HG02588 (cell line): ENCODE data around the gene LUC7L.
"Not testable (repeated sequence)": the region's sequence is repeated elsewhere in the genome, so short reads cannot be mapped to it uniquely, and the experiment has no call there.

Source experiments
- ATAC-seq: cut with Tn5 transposase; IDR thresholded peaks from one replicate; pipeline ENCODE4 v1.9.1; 2021; ENCODE audit warnings: mild to moderate bottlenecking, moderate library complexity; ENCODE audit not compliant: unreplicated experiment

Gene LUC7L

DNA sequence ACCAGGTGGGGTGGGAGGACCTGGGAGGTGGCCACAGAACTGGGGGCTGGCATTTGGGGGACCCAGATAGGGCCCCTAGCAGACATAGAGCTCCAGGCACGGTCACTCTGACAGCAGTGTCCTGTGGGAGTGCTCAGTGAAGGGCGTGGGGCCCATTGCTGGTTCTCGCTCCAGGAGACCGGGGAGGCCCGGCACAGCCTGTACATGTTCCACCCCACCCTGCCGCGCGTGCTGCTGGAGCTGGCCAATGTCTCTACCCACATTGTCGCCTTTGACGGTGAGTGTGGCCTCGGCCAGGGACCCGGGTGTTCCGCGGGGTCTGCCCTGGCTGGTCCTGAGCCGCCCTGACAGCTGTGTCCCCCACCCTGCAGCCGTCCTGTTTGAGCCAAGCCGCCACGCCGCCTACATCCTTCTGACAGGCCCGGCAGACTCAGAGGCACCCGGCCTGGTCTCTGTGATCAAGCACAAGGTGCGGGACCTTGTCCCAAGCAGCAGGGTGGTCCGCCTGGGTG, 35.2 kb upstream of the LUC7L start:
- ATAC-seq: no peak

DNA sequence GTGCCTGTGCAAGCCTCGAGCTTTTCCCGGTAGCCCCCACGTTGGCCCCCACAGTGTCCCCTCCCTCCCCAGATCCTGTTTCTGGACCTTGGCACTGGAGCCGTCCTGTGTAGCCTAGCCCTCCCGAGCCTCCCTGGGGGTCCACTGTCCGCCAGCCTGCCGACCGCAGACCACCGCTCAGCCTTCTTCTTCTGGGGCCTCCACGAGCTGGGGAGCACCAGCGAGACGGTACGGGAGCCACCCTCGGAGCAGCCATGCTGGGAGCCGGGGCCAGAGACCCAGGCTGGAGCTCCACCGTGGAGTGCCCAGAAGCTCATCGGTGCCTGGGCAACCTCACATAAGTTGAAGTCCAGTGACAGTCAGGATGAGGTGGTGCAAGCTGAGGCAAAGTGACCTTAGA, 34.7 kb upstream of the LUC7L start:
- ATAC-seq: no peak

DNA sequence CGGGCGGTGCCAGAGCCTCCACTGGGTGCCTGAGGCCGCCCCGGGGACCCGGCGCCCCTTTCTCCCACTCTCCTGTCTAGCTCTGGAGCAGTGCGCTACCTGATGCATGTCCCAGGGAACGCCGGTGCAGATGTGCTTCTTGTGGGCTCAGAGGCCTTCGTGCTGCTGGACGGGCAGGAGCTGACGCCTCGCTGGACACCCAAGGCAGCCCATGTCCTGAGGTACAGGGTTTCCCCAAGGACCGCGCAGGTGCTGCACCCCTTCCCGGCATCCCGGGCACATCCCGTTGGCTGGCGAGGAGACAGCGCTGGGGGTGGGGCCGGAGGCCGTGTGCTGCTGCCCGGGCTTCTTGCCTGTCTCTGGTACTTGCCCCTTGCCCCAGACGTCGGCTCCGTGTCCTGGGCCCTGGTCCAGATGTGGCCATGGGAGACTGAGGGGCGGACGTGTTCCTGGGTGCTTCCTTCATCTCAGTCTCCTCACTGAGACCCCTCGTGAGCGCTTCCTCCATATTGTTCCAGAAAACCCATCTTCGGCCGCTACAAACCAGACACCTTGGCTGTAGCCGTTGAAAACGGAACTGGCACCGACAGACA, 34.0 kb upstream of the LUC7L start:
- ATAC-seq: no peak

DNA sequence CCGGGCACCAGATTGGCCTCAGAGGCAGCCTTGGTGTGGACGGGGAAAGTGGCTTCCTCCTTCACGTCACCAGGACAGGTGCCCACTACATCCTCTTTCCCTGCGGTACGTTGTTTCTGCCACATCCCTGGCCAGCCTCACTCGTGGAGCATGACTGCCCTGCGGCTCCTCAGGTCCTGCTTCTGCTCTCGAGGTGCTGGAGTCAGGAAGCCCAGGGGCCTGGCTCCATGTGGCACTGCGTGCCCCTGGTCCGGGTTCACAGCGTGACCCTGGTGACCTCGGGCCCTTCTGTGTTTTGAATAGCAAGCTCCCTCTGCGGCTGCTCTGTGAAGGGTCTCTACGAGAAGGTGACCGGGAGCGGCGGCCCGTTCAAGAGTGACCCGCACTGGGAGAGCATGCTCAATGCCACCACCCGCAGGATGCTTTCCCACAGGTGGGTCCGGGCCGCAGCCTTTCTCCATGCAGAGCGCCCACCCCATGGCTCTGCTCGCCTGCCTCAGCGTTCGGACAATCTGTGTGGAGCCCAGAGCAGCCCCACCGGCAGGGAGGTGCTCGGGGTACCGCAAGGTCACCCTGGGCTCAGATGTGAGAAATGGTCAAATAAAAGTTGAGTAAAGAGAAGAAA, 33.0 kb upstream of the LUC7L start:
- ATAC-seq: no peak

DNA sequence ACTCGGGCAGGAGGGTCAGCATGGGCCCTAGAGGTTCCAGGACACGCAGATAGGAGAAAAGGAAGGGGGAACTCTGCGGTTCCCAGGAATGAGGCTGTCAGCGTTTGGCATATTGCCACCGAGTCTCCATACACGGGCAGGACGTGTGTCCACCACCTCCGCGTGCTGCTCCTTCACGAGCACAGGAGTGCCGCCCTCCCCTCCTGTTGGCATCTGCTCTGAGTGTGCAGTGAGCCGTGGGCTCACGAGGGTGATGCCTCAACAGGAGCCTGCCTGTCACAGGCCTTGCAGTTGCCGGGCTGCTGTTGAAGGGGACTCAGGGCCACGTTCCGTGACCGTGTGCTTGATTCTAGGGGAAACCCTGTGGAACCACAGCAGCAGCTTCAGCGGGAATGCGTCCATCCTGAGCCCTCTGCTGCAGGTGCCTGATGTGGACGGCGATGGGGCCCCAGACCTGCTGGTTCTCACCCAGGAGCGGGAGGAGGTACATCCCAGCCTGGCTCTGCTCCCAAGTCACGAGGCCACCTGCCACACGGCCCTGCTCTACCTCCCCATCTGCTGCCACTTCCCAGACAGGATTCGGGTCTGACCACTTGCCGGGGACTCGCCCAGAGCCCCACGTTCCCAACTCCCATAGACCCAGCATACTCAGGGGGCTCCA, 31.9 kb upstream of the LUC7L start:
- no peak for ATAC-seq

DNA sequence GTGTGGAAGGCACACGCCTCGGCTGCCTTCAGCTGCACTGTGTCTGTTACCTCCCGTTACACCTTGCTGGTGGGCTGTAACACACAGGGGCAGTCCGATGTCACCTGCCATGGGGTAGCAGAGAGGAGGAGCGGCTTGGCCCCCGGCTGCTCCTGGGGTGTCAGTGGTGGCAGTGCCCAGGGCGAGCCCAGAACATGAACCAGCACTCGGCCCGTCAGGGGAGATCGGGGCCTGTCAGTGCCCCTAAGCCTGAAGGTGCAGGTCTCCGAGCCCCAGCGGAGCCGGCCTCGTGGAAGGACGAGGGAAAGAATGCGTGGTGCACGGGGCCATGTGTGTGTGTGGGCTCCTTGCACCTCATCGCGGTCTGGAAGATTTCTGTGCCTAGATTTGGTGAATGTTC, 31.1 kb upstream of the LUC7L start:
- no peak for ATAC-seq

DNA sequence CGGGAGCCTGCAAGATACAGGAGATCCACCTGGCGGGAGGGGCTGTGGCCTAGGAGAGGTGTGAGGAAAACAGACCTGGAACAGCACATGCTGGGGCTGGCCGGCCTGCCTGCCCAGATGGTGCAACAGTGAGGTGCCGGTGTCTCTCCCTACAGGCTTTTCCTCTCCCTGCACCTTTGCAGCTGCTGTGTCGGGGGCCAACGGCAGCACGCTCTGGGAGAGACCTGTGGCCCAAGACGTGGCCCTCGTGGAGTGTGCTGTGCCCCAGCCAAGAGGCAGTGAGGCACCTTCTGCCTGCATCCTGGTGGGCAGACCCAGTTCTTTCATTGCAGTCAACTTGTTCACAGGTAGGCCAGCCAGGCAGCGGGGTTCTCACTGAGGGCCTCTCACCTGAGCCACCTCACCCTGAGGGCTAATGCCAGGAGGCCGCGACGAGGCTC, 30.6 kb upstream of the LUC7L start:
- ATAC-seq: no peak

DNA sequence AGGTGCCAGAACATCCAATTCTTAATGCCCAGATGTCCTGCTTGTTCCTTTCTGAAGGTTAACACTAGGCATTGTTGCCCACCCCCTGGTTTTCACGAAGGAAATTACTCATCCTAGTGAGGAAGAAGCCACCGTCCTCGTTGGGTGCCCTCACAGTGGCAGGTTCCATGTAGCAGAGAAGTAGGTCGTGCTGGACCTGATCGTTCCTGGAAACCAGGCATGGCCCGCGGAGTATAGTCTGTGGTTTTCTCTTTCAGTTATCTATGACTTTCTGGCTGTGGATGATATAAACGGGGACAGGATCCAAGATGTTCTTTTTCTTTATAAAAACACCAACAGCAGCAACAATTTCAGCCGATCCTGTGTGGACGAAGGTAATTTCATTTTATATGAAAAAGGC, 30.0 kb upstream of the LUC7L start:
- no peak for ATAC-seq

DNA sequence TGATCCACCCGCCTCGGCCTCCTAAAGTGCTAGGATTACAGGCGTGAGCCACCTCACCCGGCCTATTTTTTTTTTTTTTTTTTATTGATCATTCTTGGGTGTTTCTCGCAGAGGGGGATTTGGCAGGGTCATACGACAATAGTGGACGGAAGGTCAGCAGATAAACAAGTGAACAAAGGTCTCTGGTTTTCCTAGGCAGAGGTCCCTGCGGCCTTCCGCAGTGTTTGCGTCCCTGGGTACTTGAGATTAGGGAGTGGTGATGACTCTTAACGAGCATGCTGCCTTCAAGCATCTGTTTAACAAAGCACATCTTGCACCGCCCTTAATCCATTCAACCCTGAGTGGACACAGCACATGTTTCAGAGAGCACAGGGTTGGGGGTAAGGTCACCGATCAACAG, 28.8 kb upstream of the LUC7L start:
- not testable (repeated sequence) for ATAC-seq

DNA sequence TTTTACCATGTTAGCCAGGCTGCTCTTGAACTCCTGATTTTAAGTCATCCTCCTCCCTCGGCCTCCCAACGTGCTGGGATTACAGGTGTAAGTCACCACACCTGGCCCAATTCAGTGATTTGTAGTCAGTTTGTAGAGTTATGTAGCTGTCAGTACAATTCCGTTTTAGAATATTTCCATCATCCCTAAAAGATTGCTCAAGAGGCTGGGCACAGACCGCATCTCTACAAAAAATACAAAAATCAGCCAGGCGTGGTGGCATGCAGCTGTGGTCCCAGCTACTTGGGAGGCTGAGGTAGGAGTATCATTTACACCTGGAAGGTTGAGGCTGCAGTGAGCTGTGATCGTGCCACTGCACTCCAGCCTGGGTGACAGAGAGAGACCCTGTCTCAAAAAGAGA, 25.9 kb upstream of the LUC7L start:
- ATAC-seq: no peak

DNA sequence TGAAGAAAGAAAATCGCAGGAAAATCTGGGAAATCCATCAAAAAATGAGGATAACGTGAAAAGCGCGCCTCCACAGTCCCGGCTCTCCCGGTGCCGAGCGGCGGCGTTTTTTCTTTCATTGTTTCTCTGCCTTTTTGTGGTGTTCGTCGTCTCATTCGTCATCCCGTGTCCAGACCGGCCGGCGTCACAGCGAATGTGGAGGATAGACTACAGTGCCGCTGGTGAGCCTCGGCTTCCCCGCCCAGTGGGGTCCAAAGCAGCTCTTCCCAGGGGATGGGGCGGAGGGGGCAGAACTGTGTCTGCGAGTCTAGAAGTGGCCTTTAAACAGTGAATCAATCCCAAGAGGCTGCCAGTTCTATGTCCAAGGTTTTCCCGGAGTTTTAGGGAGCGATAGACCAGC, 25.2 kb upstream of the LUC7L start:
- ATAC-seq: no peak

DNA sequence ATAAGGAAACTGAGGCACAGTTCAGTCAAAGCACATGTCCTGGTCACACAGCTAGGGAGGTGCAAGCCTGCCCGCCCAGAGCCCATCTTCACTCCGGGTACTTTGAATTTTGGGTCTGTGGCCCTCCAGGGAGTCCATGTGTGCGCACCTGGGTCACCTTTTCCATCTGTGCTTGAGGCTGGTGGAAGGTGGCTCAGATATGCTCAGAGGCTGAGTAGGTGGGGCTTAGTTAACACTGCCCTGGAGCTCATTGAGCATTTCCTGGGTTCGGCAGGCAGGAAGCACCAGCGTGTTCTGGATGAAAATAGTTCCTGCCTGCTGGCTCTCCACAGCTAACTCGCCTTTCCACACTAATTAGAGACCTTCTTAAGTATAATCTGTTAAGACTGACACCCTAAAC, 24.6 kb upstream of the LUC7L start:
- ATAC-seq: no peak

DNA sequence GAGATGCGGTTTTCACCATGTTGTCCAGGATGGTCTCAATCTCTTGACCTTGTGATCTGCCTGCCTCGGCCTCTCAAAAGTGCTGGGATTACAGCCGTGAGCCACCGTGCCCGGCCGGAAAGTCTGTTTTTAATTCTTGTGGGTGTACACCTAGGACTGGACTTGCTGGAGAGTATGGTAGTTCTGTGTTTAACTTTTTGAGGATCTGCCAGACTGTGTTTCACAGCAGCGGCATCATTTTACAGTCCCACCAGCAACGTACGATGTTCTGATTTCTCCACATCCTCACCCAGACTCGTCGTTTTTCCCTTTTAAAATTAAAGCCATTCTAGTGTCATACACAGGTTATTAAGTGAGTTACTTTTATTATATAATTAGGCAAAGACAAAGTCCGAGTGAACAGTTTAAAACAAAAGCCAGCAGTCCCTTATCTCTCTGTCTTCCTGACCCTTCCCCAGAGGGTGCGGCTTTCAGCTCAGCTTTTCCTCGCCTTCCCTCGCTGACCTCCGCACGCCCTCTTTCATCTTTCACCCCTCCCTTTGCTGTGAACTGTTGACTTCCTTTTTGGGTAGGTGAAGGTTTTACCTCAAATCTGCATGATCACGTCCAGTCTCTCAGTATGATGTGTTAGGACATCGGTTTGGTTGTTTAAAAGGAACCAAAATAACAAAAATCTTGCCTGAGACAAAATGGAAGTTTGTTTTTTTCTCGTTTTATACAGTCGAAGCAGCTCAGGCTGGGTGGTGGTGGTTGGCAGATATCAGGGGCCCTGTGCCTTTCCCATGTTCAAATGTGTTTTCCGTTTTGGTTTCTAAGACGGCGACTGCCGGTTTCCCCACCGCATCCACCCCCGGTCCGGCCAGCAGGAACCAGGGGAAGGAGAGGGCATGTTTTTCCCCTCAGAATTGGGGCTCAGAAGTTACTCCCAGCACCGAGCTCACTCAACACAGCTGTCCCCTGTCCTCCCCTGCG, 23.4 kb upstream of the LUC7L start:
- no peak for ATAC-seq

DNA sequence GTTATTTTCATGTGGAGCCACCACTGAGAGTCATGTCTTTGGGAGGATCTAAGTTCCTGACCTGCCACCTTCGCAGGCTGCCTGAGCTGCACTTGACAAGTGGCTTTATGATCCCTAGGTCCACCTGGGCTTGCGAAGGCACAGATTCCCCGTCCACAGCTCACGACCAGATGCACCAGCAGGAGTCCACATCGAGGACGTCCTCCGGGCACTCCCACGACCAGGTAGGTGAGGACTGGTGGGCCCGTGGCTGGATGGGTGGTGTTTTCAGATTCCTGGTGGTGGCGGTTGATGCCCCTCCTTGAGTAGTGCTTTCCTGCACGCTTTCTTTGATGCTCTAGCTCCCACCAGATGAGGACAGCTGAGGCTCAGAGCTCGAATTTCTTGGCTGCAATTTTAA, 20.2 kb upstream of the LUC7L start:
- no peak for ATAC-seq

DNA sequence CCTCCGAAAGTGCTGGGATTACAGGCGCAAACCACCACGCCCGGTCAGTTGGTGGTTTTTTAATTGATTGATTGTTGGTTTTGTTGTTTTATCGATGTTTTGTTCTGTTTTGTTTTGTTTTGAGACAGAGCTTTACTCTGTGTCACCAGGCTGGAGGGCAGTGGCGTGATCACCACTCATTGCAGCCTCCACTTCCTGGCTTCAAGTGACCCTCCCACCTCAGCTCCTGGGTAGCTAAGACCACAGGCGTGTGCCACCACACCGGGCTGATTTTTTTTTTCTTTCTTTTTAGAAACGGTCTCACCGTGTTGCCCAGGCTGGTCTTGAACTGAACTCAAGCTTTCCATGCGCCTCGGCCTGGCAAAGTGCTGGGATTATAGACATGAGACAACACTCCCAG, 17.8 kb upstream of the LUC7L start:
- ATAC-seq: no peak

DNA sequence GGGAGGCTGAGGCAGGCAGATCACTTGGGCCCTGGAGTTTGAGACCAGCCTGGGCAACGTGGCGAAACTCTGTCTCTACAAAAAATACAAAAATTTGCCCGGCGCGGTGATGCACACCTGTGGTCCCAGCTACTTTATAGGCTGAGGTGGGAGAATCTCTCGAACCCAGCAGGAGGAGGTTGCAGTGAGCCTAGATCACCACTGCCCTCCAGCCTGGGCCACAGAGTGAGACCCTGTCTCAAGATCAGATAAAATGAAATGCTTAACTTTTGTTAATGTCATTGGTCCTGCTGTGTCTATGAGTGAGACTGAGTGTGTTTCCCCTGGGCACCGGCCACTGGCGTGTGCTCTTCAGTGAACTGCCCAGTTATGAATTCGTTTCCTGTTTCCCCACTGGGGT, 15.9 kb upstream of the LUC7L start:
- ATAC-seq: no peak

DNA sequence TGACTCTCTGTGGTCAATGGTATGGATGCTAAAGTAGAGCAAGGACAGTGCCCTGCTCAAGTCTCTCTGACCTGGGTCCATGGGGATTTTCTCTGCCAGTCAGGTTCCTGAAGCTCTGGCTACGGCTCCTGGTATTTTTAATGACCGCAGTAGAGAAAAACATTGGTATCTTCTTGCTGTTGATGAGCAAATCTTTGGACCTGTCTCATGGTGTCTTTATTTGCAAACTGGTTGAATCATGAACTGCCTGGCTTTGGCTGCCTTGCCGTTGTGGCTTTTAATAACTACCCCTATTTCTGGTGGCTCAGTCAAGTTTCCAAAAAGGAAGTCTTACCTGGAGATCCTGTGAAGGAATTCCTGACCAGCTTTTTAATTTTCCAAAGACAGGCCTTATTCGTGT, 14.1 kb upstream of the LUC7L start:
- ATAC-seq: no peak

DNA sequence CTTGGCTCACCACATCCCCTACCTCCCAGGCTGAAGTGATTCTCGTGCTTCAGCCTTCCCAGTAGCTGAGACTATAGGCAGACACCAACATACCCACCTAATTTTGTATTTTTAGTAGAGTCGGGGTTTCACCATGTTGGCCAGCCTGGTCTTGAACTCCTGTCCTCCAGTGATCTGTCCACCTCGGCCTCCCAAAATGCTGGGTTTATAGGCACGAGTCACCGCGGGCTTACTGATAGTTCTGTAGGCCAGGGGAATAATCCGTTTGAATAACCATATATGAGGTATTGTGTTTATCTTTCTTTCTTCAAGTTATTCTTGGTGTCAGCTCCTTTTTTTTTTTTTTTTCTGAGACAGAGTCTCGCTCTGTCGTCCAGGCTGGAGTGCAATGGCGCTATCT, 13.0 kb upstream of the LUC7L start:
- no peak for ATAC-seq

DNA sequence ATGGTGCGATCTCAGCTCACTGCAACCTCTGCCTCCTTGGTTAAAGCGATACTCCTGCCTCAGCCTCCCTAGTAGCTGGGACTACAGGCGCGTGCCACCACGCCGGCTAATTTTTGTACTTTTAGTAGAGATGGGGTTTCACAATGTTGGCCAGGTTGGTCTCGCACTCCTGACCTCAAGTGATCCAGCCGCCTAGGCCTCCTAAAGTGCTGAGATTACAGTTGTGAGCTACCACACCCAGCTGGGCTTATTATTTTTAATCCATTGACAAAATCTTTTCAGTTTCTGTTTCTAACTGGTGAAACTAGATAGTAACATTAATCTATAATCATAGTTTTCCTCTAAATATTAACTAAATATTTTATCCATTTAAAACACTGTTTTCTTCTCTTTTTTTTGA, 11.3 kb upstream of the LUC7L start:
- no peak for ATAC-seq

DNA sequence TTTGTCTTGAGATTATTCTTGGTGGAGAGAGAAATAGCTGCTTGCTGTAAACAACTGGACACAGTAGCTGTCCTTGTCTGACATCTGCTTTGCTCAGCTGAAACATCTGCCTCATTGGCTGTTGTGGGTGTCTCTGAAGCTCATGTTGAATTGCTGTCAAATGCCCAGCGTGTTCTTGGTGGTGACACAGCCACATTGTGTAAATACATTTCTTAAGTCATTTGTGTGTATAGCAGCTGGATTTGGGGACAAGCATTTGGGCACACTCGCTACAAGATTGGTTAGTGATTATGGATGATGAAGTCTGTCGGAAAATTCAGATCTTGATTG, 10.7 kb upstream of the LUC7L start:
- no peak for ATAC-seq
